HCT116 (cell line): ENCODE measurements around the gene KIRREL1.

Source experiments
- CBX3 ChIP-seq: IDR thresholded peaks from 2 replicates; pipeline ENCODE4 v1.6.1; 2012; ENCODE audit warnings: low read depth
- CEBPB ChIP-seq: IDR thresholded peaks from 2 replicates; pipeline ENCODE4 v1.6.1; 2012; ENCODE audit warnings: low read depth
- EZH2 ChIP-seq: fragments of 200-600 bp; sonication (generic); IDR thresholded peaks from 2 replicates; pipeline ENCODE4 v1.6.1; 2017; ENCODE audit warnings: antibody characterized with exemption, mixed run types
- EZH2phosphoT487 ChIP-seq: fragments of 200-600 bp; IDR thresholded peaks from 2 replicates; pipeline ENCODE4 v1.6.1; 2018; ENCODE audit warnings: antibody characterized with exemption, borderline replicate concordance
- JUND ChIP-seq: IDR thresholded peaks from 2 replicates; pipeline ENCODE4 v1.6.1; 2012
- POLR2A ChIP-seq: IDR thresholded peaks from 2 replicates; pipeline ENCODE4 v1.7.0; 2011; ENCODE audit warnings: borderline replicate concordance; ENCODE audit not compliant: insufficient read depth, insufficient read length; ENCODE audit errors: extremely low read depth
- POLR2AphosphoS5 ChIP-seq: IDR thresholded peaks from 2 replicates; pipeline ENCODE4 v1.6.1; 2011; ENCODE audit warnings: mild to moderate bottlenecking, low read depth, low read length, moderate library complexity
- SP1 ChIP-seq: IDR thresholded peaks from 2 replicates; pipeline ENCODE4 v1.6.1; 2012; ENCODE audit warnings: low read depth
- YY1 ChIP-seq: IDR thresholded peaks from 2 replicates; pipeline ENCODE4 v1.6.1; 2011; ENCODE audit warnings: low read length, low read depth, moderate library complexity, mild to moderate bottlenecking; ENCODE audit not compliant: insufficient replicate concordance; ENCODE audit errors: extremely low read depth
- ZNF274 ChIP-seq: fragments of 200-500 bp; sonication (Bioruptor generic); IDR thresholded peaks from 2 replicates; pipeline ENCODE4 v1.6.1; 2014; ENCODE audit warnings: mild to moderate bottlenecking, low read depth, low read length, inconsistent platforms
- TF ChIP-seq, protein P1 (sequence below), 3 experiments: fragments of 200-600 bp in 1 of 3; sonication (generic) in 1 of 3; IDR thresholded peaks in 2 of 3; conservative IDR thresholded peaks in 1 of 3; 2 replicates each; pipeline ENCODE4 v1.5.1; 2012 to 2017; ENCODE audit warnings: low read depth in 2 of 3, low read length in 2 of 3, antibody characterized with exemption in 1 of 3, borderline replicate concordance in 1 of 3, control low read depth in 1 of 3, mild to moderate bottlenecking in 1 of 3, mixed read lengths in 1 of 3, mixed run types in 1 of 3, moderate library complexity in 1 of 3; ENCODE audit not compliant: insufficient read depth in 1 of 3
- TF ChIP-seq, protein P2 (sequence below): IDR thresholded peaks from 2 replicates; pipeline ENCODE4 v1.6.1; 2012; ENCODE audit warnings: low read depth

DNA sequence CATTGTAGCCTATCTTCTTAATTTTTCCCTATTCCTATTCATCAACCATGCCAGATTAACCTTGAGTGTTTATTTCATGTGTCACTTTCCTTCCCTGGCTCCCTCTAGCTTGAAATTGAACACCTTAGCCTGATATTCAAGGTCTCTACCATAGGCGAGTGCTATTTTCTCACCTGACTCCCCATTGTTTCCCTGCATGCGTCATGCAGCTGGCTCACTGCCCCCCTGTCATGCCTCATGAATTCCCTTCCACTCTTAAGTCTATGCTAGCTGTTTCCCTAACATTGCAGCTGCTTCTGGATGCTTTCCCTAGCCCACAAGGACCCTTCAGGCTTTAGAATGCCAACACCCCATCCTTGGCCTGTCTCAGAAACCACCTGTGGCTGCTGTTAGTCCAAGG is 130.6 kb downstream of the KIRREL1 start:
- TF ChIP-seq EZH2phosphoT487 (no peak), YY1 (no peak), EZH2 (no peak), CEBPB (no peak), CBX3 (no peak), POLR2AphosphoS5 (no peak), POLR2A (no peak), SP1 (no peak), JUND (no peak), ZNF274 (no peak)
- TF ChIP-seq, protein P1, sequence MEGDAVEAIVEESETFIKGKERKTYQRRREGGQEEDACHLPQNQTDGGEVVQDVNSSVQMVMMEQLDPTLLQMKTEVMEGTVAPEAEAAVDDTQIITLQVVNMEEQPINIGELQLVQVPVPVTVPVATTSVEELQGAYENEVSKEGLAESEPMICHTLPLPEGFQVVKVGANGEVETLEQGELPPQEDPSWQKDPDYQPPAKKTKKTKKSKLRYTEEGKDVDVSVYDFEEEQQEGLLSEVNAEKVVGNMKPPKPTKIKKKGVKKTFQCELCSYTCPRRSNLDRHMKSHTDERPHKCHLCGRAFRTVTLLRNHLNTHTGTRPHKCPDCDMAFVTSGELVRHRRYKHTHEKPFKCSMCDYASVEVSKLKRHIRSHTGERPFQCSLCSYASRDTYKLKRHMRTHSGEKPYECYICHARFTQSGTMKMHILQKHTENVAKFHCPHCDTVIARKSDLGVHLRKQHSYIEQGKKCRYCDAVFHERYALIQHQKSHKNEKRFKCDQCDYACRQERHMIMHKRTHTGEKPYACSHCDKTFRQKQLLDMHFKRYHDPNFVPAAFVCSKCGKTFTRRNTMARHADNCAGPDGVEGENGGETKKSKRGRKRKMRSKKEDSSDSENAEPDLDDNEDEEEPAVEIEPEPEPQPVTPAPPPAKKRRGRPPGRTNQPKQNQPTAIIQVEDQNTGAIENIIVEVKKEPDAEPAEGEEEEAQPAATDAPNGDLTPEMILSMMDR (IDR thresholded peaks at IDR 0.05 in 2 of 3, conservative IDR thresholded peaks at IDR 0.05 in 1 of 3; ENCODE audit: borderline replicate concordance in 1 of 3, insufficient read depth in 1 of 3, low read depth in 2 of 3, low read length in 2 of 3), result no peak
- TF ChIP-seq, protein P2, sequence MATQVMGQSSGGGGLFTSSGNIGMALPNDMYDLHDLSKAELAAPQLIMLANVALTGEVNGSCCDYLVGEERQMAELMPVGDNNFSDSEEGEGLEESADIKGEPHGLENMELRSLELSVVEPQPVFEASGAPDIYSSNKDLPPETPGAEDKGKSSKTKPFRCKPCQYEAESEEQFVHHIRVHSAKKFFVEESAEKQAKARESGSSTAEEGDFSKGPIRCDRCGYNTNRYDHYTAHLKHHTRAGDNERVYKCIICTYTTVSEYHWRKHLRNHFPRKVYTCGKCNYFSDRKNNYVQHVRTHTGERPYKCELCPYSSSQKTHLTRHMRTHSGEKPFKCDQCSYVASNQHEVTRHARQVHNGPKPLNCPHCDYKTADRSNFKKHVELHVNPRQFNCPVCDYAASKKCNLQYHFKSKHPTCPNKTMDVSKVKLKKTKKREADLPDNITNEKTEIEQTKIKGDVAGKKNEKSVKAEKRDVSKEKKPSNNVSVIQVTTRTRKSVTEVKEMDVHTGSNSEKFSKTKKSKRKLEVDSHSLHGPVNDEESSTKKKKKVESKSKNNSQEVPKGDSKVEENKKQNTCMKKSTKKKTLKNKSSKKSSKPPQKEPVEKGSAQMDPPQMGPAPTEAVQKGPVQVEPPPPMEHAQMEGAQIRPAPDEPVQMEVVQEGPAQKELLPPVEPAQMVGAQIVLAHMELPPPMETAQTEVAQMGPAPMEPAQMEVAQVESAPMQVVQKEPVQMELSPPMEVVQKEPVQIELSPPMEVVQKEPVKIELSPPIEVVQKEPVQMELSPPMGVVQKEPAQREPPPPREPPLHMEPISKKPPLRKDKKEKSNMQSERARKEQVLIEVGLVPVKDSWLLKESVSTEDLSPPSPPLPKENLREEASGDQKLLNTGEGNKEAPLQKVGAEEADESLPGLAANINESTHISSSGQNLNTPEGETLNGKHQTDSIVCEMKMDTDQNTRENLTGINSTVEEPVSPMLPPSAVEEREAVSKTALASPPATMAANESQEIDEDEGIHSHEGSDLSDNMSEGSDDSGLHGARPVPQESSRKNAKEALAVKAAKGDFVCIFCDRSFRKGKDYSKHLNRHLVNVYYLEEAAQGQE, result no peak
